Skeletal muscle tissue (tissue), 4 donors: ENCODE measurements around the gene ASCL2. TPM values are rescaled to one million over a fixed set of nuclear protein-coding genes. Genes with fewer than 3 reads are reported as not detected.

ENCODE experiments used
- H3K27ac ChIP-seq: one replicate; pipeline ENCODE4 v1.7.0; 2013; ENCODE audit warnings: mild to moderate bottlenecking, low read depth, low read length, inconsistent platforms
- H3K27me3 ChIP-seq, 3 donors: one replicate each; pipeline ENCODE4 v1.7.0; 2013; ENCODE audit warnings: low read length in 3 of 3; ENCODE audit not compliant: control insufficient read depth in 3 of 3, insufficient read depth in 3 of 3
- H3K36me3 ChIP-seq, 3 donors: one replicate each; pipeline ENCODE4 v1.7.0; 2013; ENCODE audit warnings: low read length in 3 of 3; ENCODE audit not compliant: control insufficient read depth in 3 of 3, insufficient read depth in 3 of 3
- H3K4me1 ChIP-seq, 3 donors: one replicate each; pipeline ENCODE4 v1.7.0; 2013; ENCODE audit warnings: low read length in 3 of 3, mild to moderate bottlenecking in 3 of 3; ENCODE audit not compliant: control insufficient read depth in 3 of 3, insufficient read depth in 3 of 3
- H3K4me3 ChIP-seq, 3 donors: one replicate each; pipeline ENCODE4 v1.7.0; 2013; ENCODE audit warnings: low read length in 3 of 3
- H3K9ac ChIP-seq, 3 donors: one replicate each; pipeline ENCODE4 v1.7.0; 2013; ENCODE audit warnings: low read length in 3 of 3, mild to moderate bottlenecking in 3 of 3, moderate library complexity in 2 of 3, low read depth in 1 of 3
- H3K9me3 ChIP-seq, 3 donors: one replicate each; pipeline ENCODE4 v1.7.0; 2013; ENCODE audit warnings: low read length in 3 of 3; ENCODE audit not compliant: control insufficient read depth in 3 of 3
- total RNA-seq: library from RNA; depleted of rRNA; stranded (reverse); fragments of >200 nt; gene quantifications from one replicate; pipeline ENCODE4 v1.2.3, GENCODE V29; 2014
- donor health status: Osteomylitis.

ASCL2 gene
- total RNA-seq, 1 donor from 2014 or later = not detected

- Histone ChIP-seq H3K27me3 (peaks cover 27 to 38% (median 32%) of the 10 kb centered on the region in 3 donors), H3K9ac (no peak overlapping the region), H3K36me3 (no peaks in the 10 kb centered on the region), H3K4me3 (no peak overlapping the region), H3K9me3 (peaks cover 0 to 3% (median 0%) of the 10 kb centered on the region in 3 donors), H3K4me1 (no peaks in the 10 kb centered on the region), H3K27ac (no peak overlapping the region)
Measured at GRCh38 chr11:2259897-2260451, 10.4 kb downstream of the ASCL2 start.

DNA sequence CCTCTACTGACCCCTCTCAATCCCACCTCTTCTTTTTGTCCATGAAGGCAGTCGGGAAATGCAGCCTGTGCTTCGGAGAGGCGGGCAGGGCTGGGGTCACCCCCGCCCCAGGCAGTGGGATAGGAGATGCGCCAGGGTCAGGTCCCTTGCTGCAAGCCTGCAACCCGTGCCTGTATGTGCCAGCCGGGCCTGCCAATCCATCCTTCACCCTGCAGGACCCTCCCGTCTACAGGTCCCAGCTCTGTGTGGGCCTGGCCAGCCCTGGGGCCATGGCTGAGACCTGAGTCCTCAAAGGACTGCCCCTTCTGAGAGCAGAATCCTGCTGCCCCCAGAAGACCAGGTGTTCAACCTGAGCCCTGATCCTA, 10.9 kb downstream of the ASCL2 start:
- Histone ChIP-seq H3K27me3 (peaks cover 22 to 38% (median 30%) of the 10 kb centered on the region in 3 donors), H3K9ac (no peak overlapping the region), H3K36me3 (no peaks in the 10 kb centered on the region), H3K27ac (no peak overlapping the region), H3K4me3 (no peak overlapping the region), H3K9me3 (peaks cover 0 to 3% (median 0%) of the 10 kb centered on the region in 3 donors), H3K4me1 (no peaks in the 10 kb centered on the region)

DNA sequence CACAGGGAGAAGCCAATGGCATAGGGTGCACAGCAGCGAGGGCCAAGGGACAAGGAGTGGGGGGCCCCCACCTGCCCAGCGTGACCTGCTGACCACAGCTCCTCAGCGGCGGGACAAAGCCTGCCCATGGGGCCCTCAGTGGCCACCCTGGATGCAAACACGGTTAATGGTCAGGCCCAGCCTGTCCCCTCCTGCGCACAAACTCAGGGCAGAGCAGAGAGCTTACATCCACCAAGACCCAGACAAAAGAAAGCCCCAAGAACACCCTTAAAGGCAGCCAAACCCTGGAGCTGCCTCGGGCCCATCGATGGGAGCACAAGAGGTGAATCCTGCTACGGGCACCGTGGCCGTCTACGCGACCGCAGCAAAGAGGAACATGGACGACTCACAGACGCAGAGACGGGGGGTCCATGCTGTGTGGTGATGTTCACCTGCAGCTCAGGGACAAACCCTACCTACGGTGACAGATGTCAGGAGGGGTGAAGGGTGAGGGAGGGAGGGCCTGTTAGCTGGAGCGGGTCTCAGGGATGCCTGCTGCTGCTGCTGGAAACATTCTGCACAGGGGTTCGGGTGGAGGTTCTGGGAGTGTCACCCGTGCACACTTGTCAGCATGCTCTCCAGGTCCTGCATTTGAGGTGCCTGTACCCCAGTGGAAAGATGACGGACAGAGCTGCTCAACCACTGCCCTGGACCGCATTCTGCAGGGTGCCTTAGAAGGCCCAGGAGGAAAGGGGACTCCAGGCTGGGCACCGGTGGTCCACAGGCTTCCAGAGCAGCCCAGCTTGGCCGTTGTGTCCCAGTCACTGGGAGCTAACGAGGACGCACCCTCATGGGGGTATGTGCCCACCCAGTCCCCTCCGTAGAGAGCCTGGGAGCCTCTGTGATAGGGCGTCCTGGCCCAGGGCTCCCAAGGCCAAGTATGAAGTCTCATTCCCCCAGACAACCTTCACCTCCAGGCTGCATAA, 11.6 kb downstream of the ASCL2 start:
- peaks cover 0 to 3% (median 0%) of the 10 kb centered on the region in 3 donors for H3K9me3 ChIP-seq
- H3K9ac ChIP-seq = no peak overlapping the region
- H3K27ac ChIP-seq = no peak overlapping the region
- H3K36me3 ChIP-seq = no peaks in the 10 kb centered on the region
- H3K4me3 ChIP-seq = no peak overlapping the region
- no peaks in the 10 kb centered on the region for H3K4me1 ChIP-seq
- peaks cover 21 to 38% (median 29%) of the 10 kb centered on the region in 3 donors for H3K27me3 ChIP-seq

DNA sequence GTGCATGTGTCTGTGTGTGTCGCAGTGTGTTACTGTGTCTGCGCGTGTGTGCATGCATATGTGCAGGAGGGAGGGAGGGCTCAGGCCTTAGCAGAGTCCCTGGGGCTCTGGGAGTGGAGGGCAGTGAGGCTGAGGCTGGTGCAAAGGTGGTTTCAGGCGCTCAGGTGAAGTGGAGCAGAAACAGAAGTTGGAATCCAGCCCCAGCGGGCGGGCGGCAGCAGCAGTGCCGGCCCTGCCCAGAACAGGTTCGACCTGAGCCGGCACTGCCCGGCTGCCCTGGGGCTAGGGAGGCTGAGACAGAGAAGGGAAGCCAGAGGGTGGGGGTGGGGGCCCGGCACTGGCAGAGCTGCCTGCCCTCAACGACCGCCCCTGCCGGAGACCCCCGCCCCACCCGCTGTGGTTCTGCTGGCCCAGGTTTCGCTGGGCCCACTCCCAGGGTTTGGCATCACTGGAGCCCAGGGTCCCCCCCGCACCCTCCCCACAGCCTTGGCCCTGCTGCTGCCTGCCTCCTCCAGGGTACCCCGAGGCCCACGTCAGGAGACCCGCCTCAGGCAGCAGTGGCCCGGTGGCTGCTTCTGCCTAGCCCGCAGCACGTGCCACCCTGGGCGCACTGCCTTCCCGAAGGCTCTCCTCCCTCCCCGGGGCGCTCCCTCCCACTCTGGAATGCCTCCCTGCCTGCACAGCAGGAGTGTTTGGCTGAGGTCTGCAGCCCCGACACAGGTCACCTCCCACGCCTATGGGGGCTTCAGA, 13.3 kb downstream of the ASCL2 start:
- Histone ChIP-seq H3K27me3 (peaks cover 21 to 33% (median 29%) of the 10 kb centered on the region in 3 donors), H3K4me3 (no peak overlapping the region), H3K9me3 (peaks cover 0 to 3% (median 0%) of the 10 kb centered on the region in 3 donors), H3K36me3 (no peaks in the 10 kb centered on the region), H3K9ac (no peak overlapping the region), H3K27ac (no peak overlapping the region), H3K4me1 (no peaks in the 10 kb centered on the region)

DNA sequence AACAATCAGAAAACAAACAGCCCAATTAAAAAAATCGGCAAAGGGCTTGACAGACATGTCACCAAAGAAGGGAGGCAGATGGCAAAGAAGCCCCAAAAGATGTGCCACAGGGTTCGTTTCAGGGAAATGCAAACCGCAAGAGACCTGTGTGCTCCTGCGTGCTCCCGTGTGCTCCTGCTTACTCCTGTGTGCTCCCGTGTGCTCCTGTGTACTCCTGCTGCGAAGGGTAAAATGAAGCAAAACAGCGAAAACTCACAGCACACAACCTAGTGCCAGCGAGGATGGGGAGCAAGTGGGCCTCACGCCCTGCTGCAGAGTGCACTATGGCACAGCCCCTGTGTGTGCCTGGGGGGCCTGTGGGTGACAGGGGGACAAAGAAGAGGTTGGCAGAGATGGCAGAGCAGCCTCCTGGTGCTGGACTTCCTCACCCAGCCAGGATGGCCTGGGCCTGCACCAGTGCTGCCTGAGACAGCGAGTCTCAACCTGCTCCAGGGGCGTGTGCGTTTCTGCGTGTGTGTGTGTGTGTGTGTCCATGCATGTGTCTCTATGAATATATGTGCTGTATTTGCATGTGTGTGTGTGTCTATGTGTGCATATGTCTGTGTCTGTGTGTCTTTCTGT, 14.0 kb downstream of the ASCL2 start:
- no peak overlapping the region for H3K27ac ChIP-seq
- no peak overlapping the region for H3K9ac ChIP-seq
- H3K27me3 ChIP-seq = peaks cover 14 to 26% (median 24%) of the 10 kb centered on the region in 3 donors
- H3K4me1 ChIP-seq = no peaks in the 10 kb centered on the region
- no peak overlapping the region for H3K4me3 ChIP-seq
- H3K9me3 ChIP-seq = peaks cover 0 to 3% (median 0%) of the 10 kb centered on the region in 3 donors
- no peaks in the 10 kb centered on the region for H3K36me3 ChIP-seq

GRCh38 chr11:2252018-2252417, 18.4 kb downstream of the ASCL2 start:
- peaks cover 0 to 3% (median 0%) of the 10 kb centered on the region in 3 donors for H3K9me3 ChIP-seq
- H3K27ac ChIP-seq = no peak overlapping the region
- H3K4me3 ChIP-seq = no peak overlapping the region
- H3K36me3 ChIP-seq = no peaks in the 10 kb centered on the region
- H3K4me1 ChIP-seq = no peaks in the 10 kb centered on the region
- no peak overlapping the region for H3K9ac ChIP-seq
- H3K27me3 ChIP-seq = peaks cover 6 to 8% (median 6%) of the 10 kb centered on the region in 3 donors

DNA sequence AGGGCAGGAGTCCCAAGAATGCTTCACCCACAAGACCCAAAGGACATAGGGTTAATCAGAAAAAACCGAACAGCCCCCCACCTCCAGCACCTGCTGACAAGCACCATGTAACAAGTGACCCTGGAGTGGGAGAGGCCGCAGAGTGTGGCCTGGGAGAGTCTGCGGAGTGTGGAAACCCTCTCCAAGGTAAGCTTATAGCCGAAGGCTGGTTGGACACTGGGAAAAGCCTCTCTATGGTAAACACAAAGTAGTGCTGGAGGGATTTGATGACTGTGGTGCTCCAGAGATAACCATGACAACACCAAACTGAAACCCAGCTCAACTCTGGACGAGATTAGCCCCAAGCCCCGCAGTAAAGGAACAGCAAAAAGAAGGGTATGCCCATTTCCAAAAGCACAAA, 19.2 kb downstream of the ASCL2 start:
- no peak overlapping the region for H3K27ac ChIP-seq
- H3K36me3 ChIP-seq = no peaks in the 10 kb centered on the region
- peaks cover 6 to 10% (median 6%) of the 10 kb centered on the region in 3 donors for H3K27me3 ChIP-seq
- no peaks in the 10 kb centered on the region for H3K4me1 ChIP-seq
- no peak overlapping the region for H3K9ac ChIP-seq
- no peaks in the 10 kb centered on the region for H3K9me3 ChIP-seq
- no peak overlapping the region for H3K4me3 ChIP-seq

DNA sequence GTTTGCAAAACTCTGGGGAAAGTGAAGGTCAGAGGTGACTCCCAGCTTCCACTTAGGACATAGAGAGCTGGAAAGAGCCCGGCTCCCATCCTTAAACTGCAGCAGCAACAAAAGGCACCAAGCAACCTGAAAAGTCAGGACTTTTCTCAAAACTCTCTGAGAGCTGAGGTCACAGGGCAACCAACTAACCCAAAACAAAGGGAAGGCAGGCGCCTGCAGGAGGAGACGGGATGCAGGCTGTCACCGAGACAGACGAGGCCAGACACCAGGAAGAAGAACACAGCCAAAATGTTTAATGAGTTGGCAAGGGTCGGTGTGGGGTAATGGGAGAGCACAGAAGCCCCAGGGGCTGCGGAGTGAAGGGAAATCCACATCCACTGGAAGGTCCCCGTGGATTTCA, 19.9 kb downstream of the ASCL2 start:
- no peaks in the 10 kb centered on the region for H3K4me1 ChIP-seq
- no peak overlapping the region for H3K27ac ChIP-seq
- H3K36me3 ChIP-seq = no peaks in the 10 kb centered on the region
- H3K27me3 ChIP-seq = peaks cover 6 to 10% (median 6%) of the 10 kb centered on the region in 3 donors
- no peak overlapping the region for H3K4me3 ChIP-seq
- no peaks in the 10 kb centered on the region for H3K9me3 ChIP-seq
- no peak overlapping the region for H3K9ac ChIP-seq

DNA sequence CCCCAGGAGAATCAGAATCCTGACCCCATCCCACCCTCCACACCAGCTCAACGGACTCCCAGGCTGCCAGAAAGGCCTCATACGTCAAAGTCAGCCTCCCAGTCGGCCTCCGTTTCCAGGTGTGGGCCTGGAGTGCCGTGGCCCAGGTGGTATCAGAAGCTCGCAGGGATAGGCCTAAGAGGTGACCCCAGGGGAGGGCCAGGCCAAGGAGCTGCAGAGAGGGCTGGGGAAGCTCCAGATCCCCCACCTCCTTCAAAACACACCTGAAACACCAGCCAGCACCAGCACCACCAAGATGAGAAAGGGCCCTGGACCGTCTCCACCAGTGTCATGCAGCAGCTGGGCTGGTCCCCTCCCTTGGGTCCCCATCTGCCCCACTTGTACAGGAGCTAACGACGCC, 20.3 kb downstream of the ASCL2 start:
- Histone ChIP-seq H3K4me1 (no peaks in the 10 kb centered on the region), H3K36me3 (no peaks in the 10 kb centered on the region), H3K9me3 (no peaks in the 10 kb centered on the region), H3K4me3 (no peak overlapping the region), H3K9ac (no peak overlapping the region), H3K27ac (no peak overlapping the region), H3K27me3 (peaks cover 6 to 10% (median 6%) of the 10 kb centered on the region in 3 donors)
